Testis (tissue), 3 donors: ENCODE data around the gene SCARB1. TPM values are rescaled to one million over a fixed set of nuclear protein-coding genes. Genes with fewer than 3 reads are reported as not detected.

Experiments
- DNase-seq: peaks from one replicate; pipeline ENCODE4 v3.0.0-alpha.2; 2019
- H3K27ac ChIP-seq, 2 donors: fragments of 200-600 bp; sonication (generic); one replicate each; pipeline ENCODE4 v1.5.1; 2019
- H3K27me3 ChIP-seq: fragments of 200-600 bp; sonication (generic); one replicate; pipeline ENCODE4 v1.5.1; 2019
- H3K36me3 ChIP-seq: fragments of 200-600 bp; sonication (generic); one replicate; pipeline ENCODE4 v1.5.1; 2017; ENCODE audit warnings: low read depth; ENCODE audit errors: missing control alignments
- H3K4me1 ChIP-seq: fragments of 200-600 bp; sonication (generic); one replicate; pipeline ENCODE4 v1.5.1; 2019
- H3K4me3 ChIP-seq, 2 donors: fragments of 200-600 bp; sonication (generic); one replicate each; pipeline ENCODE4 v1.5.1; 2017 to 2019
- H3K9me3 ChIP-seq: fragments of 200-600 bp; sonication (generic); one replicate; pipeline ENCODE4 v1.5.1; 2017
- POLR2A ChIP-seq: fragments of 450-650 bp; IDR thresholded peaks from one replicate; pipeline ENCODE4 v1.6.1; 2017; ENCODE audit warnings: antibody characterized with exemption, mild to moderate bottlenecking, moderate library complexity
- WGBS, 2 donors: methylation state at CpG; one replicate each; pipeline ENCODE4 v1.1.5; 2018; 5-methylcytosine and 5-hydroxymethylcytosine counted together
- intact Hi-C: fragments of 100-400 bp; cut with DNase I; formaldehyde crosslinking; loops from one replicate; pipeline ENCODE4 v1.15.1; 2023; ENCODE audit warnings: low total_unique reads
- polyA plus RNA-seq: library from polyadenylated mRNA; stranded (reverse); fragments of 350-450 nt; fragmentation: Illumina TruSeq; extraction: RNeasy Lipid Tissue Mini Kit (QIAGEN cat#74804); gene quantifications from one replicate; pipeline ENCODE4 v1.2.3, GENCODE V29; 2014; ENCODE audit warnings: low read depth, low replicate concordance; ENCODE audit not compliant: insufficient read depth
- total RNA-seq, 2 donors: library from RNA; depleted of rRNA; stranded (reverse); fragments of >200 nt; gene quantifications; one replicate each; pipeline ENCODE4 v1.2.3, GENCODE V29; 2016
- TF ChIP-seq, protein P1 (sequence below), 3 experiments: fragments of 450-650 bp in 2 of 3; fragments of 200-600 bp in 1 of 3; sonication (generic) in 1 of 3; IDR thresholded peaks; one replicate each; pipeline ENCODE4 v1.5.1; 2016 to 2019; ENCODE audit warnings: antibody characterized with exemption in 3 of 3, mild to moderate bottlenecking in 2 of 3, moderate library complexity in 1 of 3

SCARB1 gene
- total and polyA plus RNA-seq, 3 donors from 2014 or later, result 46.9 to 116 (median 73.6) TPM

DNA sequence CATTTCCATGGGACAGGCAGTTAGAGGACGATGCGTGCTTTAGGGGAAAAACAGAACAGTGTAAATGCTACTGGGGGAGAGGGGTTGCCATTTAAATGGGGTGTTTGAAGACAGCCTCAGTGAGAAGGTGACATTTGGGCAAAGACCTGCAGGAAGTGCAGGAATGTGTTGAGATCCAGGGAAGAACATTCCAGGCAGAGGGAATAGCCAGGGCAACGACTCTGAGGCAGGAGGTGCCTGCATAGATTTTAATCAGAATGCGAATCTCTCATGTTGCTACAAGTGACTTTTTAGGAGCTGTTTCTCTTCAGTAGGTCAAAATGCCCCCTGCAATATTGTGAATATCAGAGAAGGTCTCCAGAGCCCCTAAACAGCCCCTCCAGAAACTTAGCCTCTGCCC lies 7.6 kb upstream of the SCARB1 start:
- intact Hi-C loops, result no loop called here
- H3K27me3 ChIP-seq, result no peaks in the 10 kb centered on the region
- WGBS, 2 donors, result 88 to 94% methylated on average over 4 of the region's 4 CpGs
- no peak overlapping the region for H3K27ac ChIP-seq
- H3K4me1 ChIP-seq, result no peaks in the 10 kb centered on the region
- no peak for DNase-seq
- no peaks in the 10 kb centered on the region for H3K9me3 ChIP-seq
- no peaks in the 10 kb centered on the region for H3K36me3 ChIP-seq
- TF ChIP-seq, protein P1, sequence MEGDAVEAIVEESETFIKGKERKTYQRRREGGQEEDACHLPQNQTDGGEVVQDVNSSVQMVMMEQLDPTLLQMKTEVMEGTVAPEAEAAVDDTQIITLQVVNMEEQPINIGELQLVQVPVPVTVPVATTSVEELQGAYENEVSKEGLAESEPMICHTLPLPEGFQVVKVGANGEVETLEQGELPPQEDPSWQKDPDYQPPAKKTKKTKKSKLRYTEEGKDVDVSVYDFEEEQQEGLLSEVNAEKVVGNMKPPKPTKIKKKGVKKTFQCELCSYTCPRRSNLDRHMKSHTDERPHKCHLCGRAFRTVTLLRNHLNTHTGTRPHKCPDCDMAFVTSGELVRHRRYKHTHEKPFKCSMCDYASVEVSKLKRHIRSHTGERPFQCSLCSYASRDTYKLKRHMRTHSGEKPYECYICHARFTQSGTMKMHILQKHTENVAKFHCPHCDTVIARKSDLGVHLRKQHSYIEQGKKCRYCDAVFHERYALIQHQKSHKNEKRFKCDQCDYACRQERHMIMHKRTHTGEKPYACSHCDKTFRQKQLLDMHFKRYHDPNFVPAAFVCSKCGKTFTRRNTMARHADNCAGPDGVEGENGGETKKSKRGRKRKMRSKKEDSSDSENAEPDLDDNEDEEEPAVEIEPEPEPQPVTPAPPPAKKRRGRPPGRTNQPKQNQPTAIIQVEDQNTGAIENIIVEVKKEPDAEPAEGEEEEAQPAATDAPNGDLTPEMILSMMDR (IDR thresholded peaks at IDR 0.05), result no peak
- no peak for TF ChIP-seq POLR2A
- no peak overlapping the region for H3K4me3 ChIP-seq

DNA sequence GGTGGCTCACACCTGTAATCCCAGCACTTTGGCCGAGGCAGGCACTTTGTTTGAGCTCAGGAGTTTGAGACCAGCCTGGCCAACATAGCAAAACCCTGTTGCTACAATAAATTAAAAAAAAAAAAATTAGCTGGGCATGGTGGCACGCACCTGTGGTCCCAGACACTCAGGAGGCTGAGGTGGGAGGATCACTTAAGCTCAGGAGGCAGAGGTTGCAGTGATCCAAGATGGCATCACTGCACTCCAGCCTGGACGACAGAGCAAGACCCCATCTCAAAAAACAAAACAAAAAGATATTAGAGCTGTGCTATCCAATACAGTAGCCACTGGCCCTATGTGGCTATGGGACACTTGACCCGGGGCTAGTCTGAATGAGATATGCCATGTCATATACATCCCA lies 6.9 kb upstream of the SCARB1 start:
- H3K4me1 ChIP-seq, result no peaks in the 10 kb centered on the region
- intact Hi-C loops, result no loop called here
- H3K36me3 ChIP-seq, result no peaks in the 10 kb centered on the region
- DNase-seq, result no peak
- H3K27ac ChIP-seq, result no peak overlapping the region
- H3K4me3 ChIP-seq, result no peak overlapping the region
- no peaks in the 10 kb centered on the region for H3K27me3 ChIP-seq
- WGBS, 2 donors, result 94 to 100% methylated on average over 4 of the region's 4 CpGs
- no peak for TF ChIP-seq POLR2A
- TF ChIP-seq, protein P1 (IDR thresholded peaks at IDR 0.05), result no peak
- H3K9me3 ChIP-seq, result no peaks in the 10 kb centered on the region

DNA sequence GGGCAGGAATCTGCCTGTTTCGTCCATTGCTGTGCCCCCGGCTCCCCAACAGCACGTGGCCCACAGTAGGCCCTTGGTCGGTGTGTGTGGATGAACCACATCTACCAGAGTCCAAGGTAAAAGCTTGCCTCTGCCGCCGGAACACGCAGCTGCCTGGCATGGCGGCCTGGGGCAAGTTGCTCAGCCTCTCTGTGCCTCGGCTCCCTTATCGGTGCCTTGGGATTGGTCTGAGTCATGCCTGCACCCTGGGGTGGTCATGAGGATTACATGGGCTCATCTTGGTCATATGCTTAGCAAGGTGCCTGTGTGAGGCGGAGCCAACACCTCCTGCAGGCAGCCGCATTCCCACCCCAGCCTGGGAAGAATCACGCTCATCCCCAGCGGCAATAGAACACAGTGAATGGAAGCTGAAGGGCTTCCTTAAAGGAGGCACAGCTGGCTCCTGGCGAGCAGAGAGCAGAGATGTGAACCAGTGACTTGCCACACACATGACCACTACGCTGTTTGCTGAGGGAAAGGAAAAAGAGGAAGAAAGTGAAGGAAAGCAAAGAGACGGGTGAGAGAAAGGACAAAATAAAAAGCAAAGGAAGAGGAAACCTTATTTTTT lies 5.5 kb upstream of the SCARB1 start:
- H3K36me3 ChIP-seq, result no peaks in the 10 kb centered on the region
- DNase-seq, result no peak
- 79 to 83% methylated on average over 17 of the region's 17 CpGs for WGBS, 2 donors
- H3K27me3 ChIP-seq, result no peaks in the 10 kb centered on the region
- H3K4me1 ChIP-seq, result no peaks in the 10 kb centered on the region
- H3K4me3 ChIP-seq, result no peak overlapping the region
- no peaks in the 10 kb centered on the region for H3K9me3 ChIP-seq
- H3K27ac ChIP-seq, result no peak overlapping the region
- no peak for TF ChIP-seq POLR2A
- TF ChIP-seq, protein P1 (IDR thresholded peaks at IDR 0.05), result no peak
- intact Hi-C loops, result no loop called here

DNA sequence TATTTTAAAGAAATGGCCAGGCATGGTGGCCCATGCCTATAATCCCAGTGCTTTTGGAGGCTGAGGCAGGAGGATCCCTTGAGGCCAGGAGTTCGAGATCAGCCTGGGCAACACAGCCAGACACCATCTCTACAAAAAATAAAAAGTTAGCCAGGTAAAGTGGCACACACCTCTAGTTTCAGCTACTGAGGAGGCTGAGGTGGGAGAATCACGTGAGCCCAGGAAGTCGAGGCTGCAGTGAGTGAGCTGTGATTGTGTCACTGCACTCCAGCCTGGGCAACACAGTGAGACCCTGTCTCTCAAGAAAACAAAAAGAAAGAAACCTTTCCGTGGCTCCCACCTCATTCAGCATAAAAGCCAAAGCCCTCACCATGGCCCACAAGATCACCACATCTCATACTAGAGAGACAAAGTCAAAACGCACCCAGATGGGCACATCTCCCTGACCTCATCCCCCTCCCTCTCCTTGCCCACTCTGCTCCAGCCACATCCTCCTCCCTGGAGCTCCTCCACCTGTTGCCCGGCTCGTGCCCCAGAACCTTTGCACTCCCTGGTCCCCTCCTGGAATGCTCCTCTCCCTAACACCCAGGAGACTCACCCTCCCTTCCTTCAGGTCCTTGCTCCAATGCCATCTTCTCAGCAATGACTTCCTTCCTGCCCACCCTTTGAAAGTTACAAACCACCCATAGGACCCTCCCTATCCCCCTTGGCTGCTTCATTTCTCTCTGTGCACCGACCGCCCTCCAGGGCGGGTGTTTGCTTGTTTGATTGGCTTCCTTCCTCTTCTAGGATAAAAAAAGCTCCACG lies 4.8 kb upstream of the SCARB1 start:
- Histone ChIP-seq H3K27ac (no peak overlapping the region), H3K4me1 (no peaks in the 10 kb centered on the region), H3K4me3 (no peak overlapping the region), H3K9me3 (no peaks in the 10 kb centered on the region), H3K27me3 (no peaks in the 10 kb centered on the region), H3K36me3 (no peaks in the 10 kb centered on the region)
- intact Hi-C loops, result no loop called here
- no peak for DNase-seq
- TF ChIP-seq, protein P1 (IDR thresholded peaks at IDR 0.05), result no peak
- no peak for TF ChIP-seq POLR2A
- 83 to 84% methylated on average over 11 of the region's 11 CpGs for WGBS, 2 donors
